ENCODE results near the gene CHST8.

- TF ChIP-seq CTCF (IDR thresholded peaks at IDR 0.05; ENCODE audit: low read length), result no peak
- no peak for TF ChIP-seq EZH2phosphoT487 (IDR thresholded peaks at IDR 0.05; ENCODE audit: low read length)
These were observed 52.4 kb downstream of the CHST8 start for GRCh38 chr19:33673996-33674625.
